ENCODE data around the gene PLA2R1.

PLA2R1 gene

GRCh38 chr2:159933040-159933726 lies 129.2 kb downstream of the PLA2R1 start:
- no peak for TF ChIP-seq CTCF (conservative IDR thresholded peaks at IDR 0.05)

GRCh38 chr2:159926695-159927094 lies 135.7 kb downstream of the PLA2R1 start:
- no peak for TF ChIP-seq CTCF (conservative IDR thresholded peaks at IDR 0.05)

More at GRCh38 chr2:159933040-159933726, 129.2 kb downstream of the PLA2R1 start:
- no peak overlapping the region for H3K27ac ChIP-seq

GRCh38 chr2:159925975-159926374 lies 136.4 kb downstream of the PLA2R1 start:
- H3K27ac ChIP-seq: peak overlapping the region; percentile 51
- TF ChIP-seq CTCF (conservative IDR thresholded peaks at IDR 0.05): no peak

More at GRCh38 chr2:159926695-159927094, 135.7 kb downstream of the PLA2R1 start:
- H3K27ac ChIP-seq: peak overlapping the region; percentile 51

- no peak overlapping the region for H3K27ac ChIP-seq
- TF ChIP-seq CTCF (conservative IDR thresholded peaks at IDR 0.05): no peak
Measured at GRCh38 chr2:159922563-159922962, 139.9 kb downstream of the PLA2R1 start.

- H3K27ac ChIP-seq: no peak overlapping the region
- no peak for TF ChIP-seq CTCF (conservative IDR thresholded peaks at IDR 0.05)
Measured at GRCh38 chr2:159921752-159922404, 140.5 kb downstream of the PLA2R1 start.

GRCh38 chr2:159916511-159916910 lies 145.9 kb downstream of the PLA2R1 start:
- H3K27ac ChIP-seq: no peak overlapping the region
- TF ChIP-seq CTCF (conservative IDR thresholded peaks at IDR 0.05): no peak

- H3K27ac ChIP-seq: no peak overlapping the region
- no peak for TF ChIP-seq CTCF (conservative IDR thresholded peaks at IDR 0.05)
Measured at GRCh38 chr2:159913900-159914299, 148.5 kb downstream of the PLA2R1 start.

Measured in VCaP (cell line).